HG03378 (cell line): Measurements from ENCODE around the gene DTNBP1.

ENCODE experiments used
- ATAC-seq: cut with Tn5 transposase; IDR thresholded peaks from one replicate; pipeline ENCODE4 v1.9.1; 2021; ENCODE audit warnings: mild to moderate bottlenecking, moderate library complexity; ENCODE audit not compliant: unreplicated experiment

Gene DTNBP1

GRCh38 chr6:15626878-15627674 lies 35.8 kb downstream of the DTNBP1 start:
- ATAC-seq, result no peak

DNA sequence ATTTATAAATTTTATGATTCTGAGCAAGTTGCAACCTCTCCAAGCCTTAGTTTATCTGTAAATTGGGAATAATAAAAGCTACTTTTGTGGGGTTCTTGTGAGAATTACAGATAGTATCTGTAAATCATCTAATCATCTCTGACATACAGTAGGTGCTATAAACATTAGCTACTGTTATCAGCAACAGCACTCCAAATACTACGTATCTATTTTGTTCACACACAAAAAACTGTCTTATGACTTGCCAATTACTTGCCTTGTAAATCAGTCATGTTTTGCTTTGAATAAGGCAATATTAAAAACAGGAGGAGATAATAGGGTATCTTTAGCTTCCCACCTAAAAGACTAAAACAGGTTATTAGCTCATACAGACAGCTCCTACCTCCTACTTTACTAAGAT lies 36.7 kb downstream of the DTNBP1 start:
- ATAC-seq, result no peak

DNA sequence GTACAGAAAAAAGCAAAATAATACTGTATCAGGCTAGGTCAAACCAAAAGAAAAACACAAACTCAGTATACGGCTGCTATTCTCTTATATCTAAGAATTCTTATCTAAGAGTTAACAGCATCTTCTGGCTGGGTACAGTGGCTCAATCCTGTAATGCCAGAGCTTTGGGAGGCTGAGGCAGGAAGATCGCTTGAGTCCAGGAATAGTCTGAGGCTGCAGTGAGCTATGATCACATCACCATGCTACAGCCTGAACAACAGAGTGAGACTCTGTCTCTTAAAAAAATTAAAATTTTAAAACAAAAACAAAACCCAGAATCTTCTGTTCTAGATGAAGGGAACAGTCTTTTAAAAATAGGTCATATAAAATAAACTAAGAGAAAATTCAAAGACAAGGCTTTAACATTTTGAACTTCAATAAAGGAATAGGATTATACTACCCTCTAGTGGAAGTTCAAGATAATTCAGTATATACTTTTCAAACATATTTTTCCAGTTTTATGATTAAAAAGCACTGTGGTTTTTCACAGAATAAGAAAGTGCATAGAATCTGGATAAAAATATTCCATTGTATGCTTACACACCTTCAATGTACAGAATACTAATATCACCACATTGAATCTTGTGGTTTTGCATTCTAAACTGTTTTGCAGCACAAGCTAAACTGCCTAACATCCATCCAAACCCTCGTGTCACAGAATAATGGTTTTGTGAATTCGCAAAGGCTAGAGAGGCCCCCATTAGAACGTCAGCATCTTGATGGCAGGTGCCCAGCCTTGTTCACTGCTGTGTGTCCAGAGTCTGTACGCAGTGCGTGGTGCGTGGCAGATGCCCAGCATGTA lies 39.3 kb downstream of the DTNBP1 start:
- ATAC-seq, result no peak

DNA sequence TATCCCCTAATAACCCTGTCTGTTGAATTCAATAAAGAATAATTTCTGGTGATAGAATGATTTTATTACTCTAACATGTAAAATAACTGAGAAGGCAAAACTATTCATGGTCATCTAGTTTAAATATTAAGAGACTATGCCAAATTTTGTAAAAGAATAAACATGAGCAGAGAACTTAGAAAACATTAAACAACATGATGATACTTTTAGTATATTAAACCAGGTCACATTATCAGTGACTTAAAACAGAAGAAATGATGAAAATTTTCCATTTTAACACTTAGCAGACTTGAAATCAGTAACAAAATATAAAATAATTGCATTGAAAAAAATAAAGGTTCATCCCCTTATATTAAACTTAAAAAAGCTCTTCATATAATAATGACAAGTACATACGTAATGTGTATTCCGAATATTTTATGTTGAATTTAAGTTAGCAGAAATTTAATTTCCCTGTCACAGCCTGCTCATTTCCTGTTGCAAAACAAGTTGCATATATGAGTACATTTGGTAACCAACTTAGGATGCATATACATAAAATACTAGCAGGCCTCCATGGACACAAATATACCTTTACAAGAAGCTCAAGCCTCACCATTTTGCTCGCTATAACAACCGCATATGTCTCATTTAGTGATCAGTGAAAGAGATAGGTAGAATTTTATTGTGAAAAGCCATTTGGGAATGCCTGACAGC lies 40.6 kb downstream of the DTNBP1 start:
- ATAC-seq, result no peak

- peak; percentile 91 for ATAC-seq
Measured at GRCh38 chr6:15621203-15622044, 41.4 kb downstream of the DTNBP1 start.

GRCh38 chr6:15620611-15621010 lies 42.2 kb downstream of the DTNBP1 start:
- ATAC-seq, result no peak

GRCh38 chr6:15619330-15619729 lies 43.5 kb downstream of the DTNBP1 start:
- ATAC-seq, result no peak

GRCh38 chr6:15618685-15619084 lies 44.1 kb downstream of the DTNBP1 start:
- ATAC-seq, result no peak

DNA sequence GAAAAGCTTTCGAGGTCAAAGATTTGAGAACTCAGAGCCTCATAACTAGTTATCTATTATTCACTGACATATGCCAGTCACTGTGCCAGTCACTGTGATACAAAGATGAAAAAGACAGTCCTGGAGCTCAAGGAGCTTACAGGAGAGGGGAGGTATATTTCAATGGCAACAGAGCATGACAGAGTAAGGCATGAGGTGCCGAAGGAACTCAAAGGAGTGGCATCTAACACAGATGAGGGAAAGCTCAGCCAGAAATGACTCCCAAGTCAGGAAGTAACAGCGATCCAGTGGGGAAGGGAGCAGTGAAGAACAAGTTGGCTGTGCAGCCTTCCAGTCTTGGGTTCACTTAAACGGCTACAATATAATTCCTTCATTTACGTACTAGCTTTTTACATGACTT lies 46.6 kb downstream of the DTNBP1 start:
- no peak for ATAC-seq

DNA sequence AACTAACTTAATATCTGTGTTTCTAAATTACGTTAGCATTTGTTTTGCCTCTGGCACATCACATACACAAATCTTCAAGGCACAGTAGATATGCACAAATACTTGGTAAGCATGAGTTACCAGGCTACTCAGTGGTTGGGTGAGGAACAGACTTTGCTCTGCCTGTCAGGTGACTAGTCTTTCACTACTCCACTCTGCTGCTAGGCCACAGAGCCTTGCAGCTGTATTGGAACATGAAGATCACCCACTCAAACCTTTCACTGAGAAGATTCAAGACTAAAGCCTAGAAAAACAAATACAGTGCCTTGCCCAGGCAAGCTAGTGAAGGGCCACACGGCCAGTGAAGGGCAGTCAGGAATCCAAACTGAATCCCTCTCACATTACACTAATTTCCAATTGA lies 47.0 kb downstream of the DTNBP1 start:
- ATAC-seq, result no peak

DNA sequence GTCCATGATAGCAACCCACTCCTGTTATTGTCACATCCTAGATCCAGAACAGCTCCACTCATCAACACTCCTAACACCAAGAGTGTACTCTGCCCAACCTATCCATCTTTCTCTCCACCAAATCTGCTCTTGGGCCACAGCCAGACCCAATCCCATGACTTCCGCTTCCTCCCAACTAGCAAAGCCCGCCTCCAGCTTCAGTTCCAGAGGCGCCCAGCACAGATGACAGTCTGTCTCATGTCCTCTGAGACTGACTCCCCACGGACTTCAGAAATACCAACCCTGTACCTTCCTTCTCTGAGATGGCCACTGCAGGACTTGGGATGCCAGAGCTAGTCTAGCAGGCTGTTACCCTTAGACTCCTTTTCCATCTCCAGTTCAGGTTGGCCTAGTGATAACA lies 48.6 kb downstream of the DTNBP1 start:
- ATAC-seq, result no peak

GRCh38 chr6:15608396-15608795 lies 54.4 kb downstream of the DTNBP1 start:
- ATAC-seq, result no peak

GRCh38 chr6:15607603-15608002 lies 55.2 kb downstream of the DTNBP1 start:
- no peak for ATAC-seq

DNA sequence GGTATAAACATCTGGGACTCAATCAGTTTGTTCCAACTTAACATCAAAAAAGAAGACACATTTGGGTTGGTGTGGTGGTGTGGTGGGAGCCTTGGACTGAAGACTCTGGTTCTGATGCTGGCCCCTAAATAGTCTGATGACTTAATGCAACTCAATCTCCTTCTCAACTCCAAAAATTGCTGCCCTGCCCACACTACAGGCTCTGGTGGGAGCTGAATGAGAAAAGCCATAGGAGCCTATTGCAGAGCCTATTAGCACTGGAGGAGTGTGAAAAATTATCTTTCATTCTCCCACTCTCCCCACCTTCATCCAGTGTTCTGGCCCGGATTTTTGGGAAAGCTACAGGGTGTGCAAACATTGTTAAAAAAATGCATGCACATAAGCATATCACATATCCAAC lies 56.5 kb downstream of the DTNBP1 start:
- ATAC-seq, result no peak

DNA sequence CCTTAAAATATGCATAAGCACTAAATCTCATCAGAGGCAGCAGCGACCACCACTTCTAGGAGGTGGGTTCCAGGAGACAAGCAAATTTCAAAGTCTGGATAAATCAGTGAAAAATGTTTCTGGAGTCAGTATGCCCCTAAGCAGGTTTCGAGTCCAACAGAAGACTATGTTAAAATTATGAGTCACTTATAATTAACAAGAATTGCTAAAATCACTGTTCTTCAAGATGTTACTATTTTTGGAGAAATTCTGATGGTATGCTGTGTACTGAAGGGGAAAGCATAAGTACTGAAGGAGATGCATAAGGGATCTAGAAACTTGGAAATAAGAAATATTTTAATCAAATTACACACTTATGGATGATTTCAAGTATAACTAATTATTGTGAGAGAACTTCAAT lies 58.0 kb downstream of the DTNBP1 start:
- ATAC-seq, result no peak

GRCh38 chr6:15602154-15602553 lies 60.7 kb downstream of the DTNBP1 start:
- ATAC-seq, result no peak

DNA sequence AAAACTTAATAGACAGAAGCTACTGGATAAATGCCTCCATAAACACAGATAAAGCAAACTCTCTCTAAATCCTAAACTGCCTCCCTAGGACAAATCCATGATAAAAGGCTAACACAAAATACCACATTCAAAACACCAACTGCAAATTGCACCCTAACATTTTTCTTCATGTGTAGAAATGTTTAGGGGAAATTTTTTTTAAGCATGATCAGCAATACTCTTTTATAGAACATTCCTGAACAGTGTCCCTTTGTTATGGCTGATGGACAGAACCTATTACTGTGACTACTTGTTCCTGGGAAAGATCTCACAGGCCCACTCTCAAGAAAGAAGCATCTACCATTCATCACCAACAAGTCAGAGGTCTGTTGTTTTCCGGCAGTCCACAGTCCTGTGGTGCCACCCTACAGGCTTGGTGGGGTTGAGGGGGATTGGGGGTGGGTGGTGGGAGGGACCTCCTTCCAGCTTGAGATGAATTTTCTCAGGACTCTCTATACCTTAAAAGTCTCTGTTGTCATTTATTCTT lies 64.5 kb downstream of the DTNBP1 start:
- no peak for ATAC-seq

- no peak for ATAC-seq
Measured at GRCh38 chr6:15596186-15596896, 66.5 kb downstream of the DTNBP1 start.

GRCh38 chr6:15595461-15596173 lies 67.2 kb downstream of the DTNBP1 start:
- ATAC-seq, result no peak
